Caco-2 (cell line): ENCODE measurements around the gene NDUFB2. TPM values are rescaled to one million over a fixed set of nuclear protein-coding genes. Genes with fewer than 3 reads are reported as not detected.
"Not testable (repeated sequence)": the region's sequence is repeated elsewhere in the genome, so short reads cannot be mapped to it uniquely, and the experiment has no call there.

Experiments used
- BruUV-seq: library from RNA; stranded (reverse); fragments of 400-500 nt; replicated peaks from 2 replicates; lab custom pipeline; 2021; lab: Mats Ljungman, UMichigan
- CTCF ChIA-PET: fragments of 300-600 bp; sonication (Branson Sonifier 250); formaldehyde crosslinking; loops from one replicate; lab custom pipeline; 2022; ENCODE audit warnings: antibody characterized with exemption; lab: Charles Lee
- POLR2A ChIA-PET: fragments of 300-600 bp; sonication (Branson Sonifier 250); formaldehyde crosslinking; loops from one replicate; lab custom pipeline; 2022; ENCODE audit warnings: antibody characterized with exemption; lab: Charles Lee
- DNase-seq, 2 experiments: peaks; one replicate each; pipeline versions ENCODE4 v3.0.0 to v3.0.0-alpha.2; 2020 to 2022
- H3K27me3 ChIP-seq: replicated peaks from 2 replicates; pipeline ENCODE4 v1.6.0; 2011; ENCODE audit warnings: low read length; ENCODE audit not compliant: control insufficient read depth, insufficient read depth
- H3K36me3 ChIP-seq: 2 replicates; pipeline ENCODE4 v1.5.1; 2011; ENCODE audit warnings: low read length; ENCODE audit not compliant: control insufficient read depth, insufficient read depth
- H3K4me1 ChIP-seq: fragments of 250-450 bp; sonication (Bioruptor Pico); 2 replicates; pipeline ENCODE4 v1.5.1; 2020; ENCODE audit warnings: mild to moderate bottlenecking
- H3K4me3 ChIP-seq: 2 replicates; pipeline ENCODE4 v1.5.1; 2011; ENCODE audit warnings: low read depth, mild to moderate bottlenecking, control low read depth, low read length
- H3K9me3 ChIP-seq: fragments of 250-450 bp; sonication (Bioruptor Pico); 2 replicates; pipeline ENCODE4 v1.5.1; 2020; ENCODE audit warnings: mild to moderate bottlenecking, moderate library complexity
- H3K27ac Mint-ChIP-seq: one replicate; pipeline ENCODE4 v1.8.0; 2022; ENCODE audit warnings: mixed read lengths; ENCODE audit not compliant: unreplicated experiment
- H3K27me3 Mint-ChIP-seq: one replicate; pipeline ENCODE4 v1.8.0; 2022; ENCODE audit warnings: mixed read lengths; ENCODE audit not compliant: insufficient read depth, unreplicated experiment
- H3K36me3 Mint-ChIP-seq: one replicate; pipeline ENCODE4 v1.8.0; 2022; ENCODE audit warnings: mild to moderate bottlenecking, mixed read lengths; ENCODE audit not compliant: insufficient read depth, unreplicated experiment
- H3K4me1 Mint-ChIP-seq: one replicate; pipeline ENCODE4 v1.8.0; 2022; ENCODE audit warnings: low read depth, mixed read lengths; ENCODE audit not compliant: unreplicated experiment
- H3K4me3 Mint-ChIP-seq: one replicate; pipeline ENCODE4 v1.8.0; 2022; ENCODE audit warnings: mild to moderate bottlenecking, moderate library complexity, mixed read lengths; ENCODE audit not compliant: unreplicated experiment
- H3K9me3 Mint-ChIP-seq: one replicate; pipeline ENCODE4 v1.8.0; 2022; ENCODE audit warnings: mixed read lengths; ENCODE audit not compliant: unreplicated experiment
- CTCF ChIP-seq, 2 experiments: fragments of 200-600 bp in 1 of 2; IDR thresholded peaks; 1 replicate in 1 of 2; 2 replicates in 1 of 2; pipeline versions ENCODE4 v1.5.1 to v1.8.0; 2011 to 2022; ENCODE audit warnings: antibody characterized with exemption in 1 of 2, control low read depth in 1 of 2, inconsistent platforms in 1 of 2, low read depth in 1 of 2, low read length in 1 of 2, mild to moderate bottlenecking in 1 of 2, moderate library complexity in 1 of 2; ENCODE audit not compliant: insufficient read depth in 1 of 2, severe bottlenecking in 1 of 2, unreplicated experiment in 1 of 2
- intact Hi-C: fragments of 100-400 bp; cut with micrococcal nuclease; formaldehyde crosslinking; loops from one replicate; pipeline ENCODE4 v1.10.0; 2022; ENCODE audit not compliant: unreplicated experiment
- total RNA-seq: library from RNA; stranded (reverse); gene quantifications from 2 replicates; pipeline ENCODE4 v1.2.3, GENCODE V29; 2022

NDUFB2 gene
- total RNA-seq, 1 experiment from 2014 or later: 166 TPM

- CTCF ChIA-PET: no interaction called here
- Mint-ChIP-seq H3K9me3 (peaks cover 7% of the 10 kb centered on the region), H3K27ac (no peak overlapping the region), H3K27me3 (no peaks in the 10 kb centered on the region), H3K4me3 (no peak overlapping the region), H3K36me3 (peaks cover 30% of the 10 kb centered on the region), H3K4me1 (no peaks in the 10 kb centered on the region)
- BruUV-seq: no TSS peak
- POLR2A ChIA-PET: no interaction called here
- no peak for TF ChIP-seq CTCF (IDR thresholded peaks at IDR 0.05; ENCODE audit: insufficient read depth in 1 of 2, low read depth in 1 of 2, low read length in 1 of 2, severe bottlenecking in 1 of 2, unreplicated experiment in 1 of 2)
- Histone ChIP-seq H3K36me3 (no peaks in the 10 kb centered on the region), H3K27me3 (no peaks in the 10 kb centered on the region), H3K9me3 (no peaks in the 10 kb centered on the region), H3K4me3 (no peak overlapping the region), H3K4me1 (no peaks in the 10 kb centered on the region)
- intact Hi-C loops: no loop called here
- DNase-seq: no peak
Measured at GRCh38 chr7:140707132-140707531, 10.6 kb downstream of the NDUFB2 start.

GRCh38 chr7:140708764-140709163, 12.3 kb downstream of the NDUFB2 start:
- not testable (repeated sequence) for H3K4me1 Mint-ChIP-seq

GRCh38 chr7:140712392-140712791, 15.9 kb downstream of the NDUFB2 start:
- H3K27me3 Mint-ChIP-seq, POLR2A ChIA-PET, CTCF ChIA-PET, intact Hi-C loops, BruUV-seq, H3K4me1 ChIP-seq, H3K9me3 ChIP-seq, H3K4me3 ChIP-seq, DNase-seq, H3K27me3 ChIP-seq, H3K4me3 Mint-ChIP-seq, H3K36me3 ChIP-seq, H3K4me1 Mint-ChIP-seq, H3K9me3 Mint-ChIP-seq, H3K27ac Mint-ChIP-seq: not testable (repeated sequence)
- H3K36me3 Mint-ChIP-seq: peaks cover 15% of the 10 kb centered on the region

More at GRCh38 chr7:140708764-140709163, 12.3 kb downstream of the NDUFB2 start:
- CTCF ChIA-PET, BruUV-seq, H3K4me1 ChIP-seq, H3K4me3 ChIP-seq, H3K36me3 ChIP-seq, H3K27me3 Mint-ChIP-seq, H3K4me3 Mint-ChIP-seq, H3K27ac Mint-ChIP-seq, H3K9me3 ChIP-seq, DNase-seq, H3K9me3 Mint-ChIP-seq, H3K27me3 ChIP-seq, POLR2A ChIA-PET, intact Hi-C loops: not testable (repeated sequence)
- H3K36me3 Mint-ChIP-seq: peaks cover 23% of the 10 kb centered on the region

GRCh38 chr7:140714331-140715040, 18.0 kb downstream of the NDUFB2 start:
- CTCF ChIA-PET: interaction anchor here (0.6 kb wide), 1 partner anchor 14 kb away, joined by 3 read pairs; no protein-coding TSS in a partner anchor
- peaks cover 15% of the 10 kb centered on the region for H3K36me3 Mint-ChIP-seq
- H3K4me3 ChIP-seq: no peak overlapping the region
- no peaks in the 10 kb centered on the region for H3K9me3 ChIP-seq
- no peak overlapping the region for H3K4me3 Mint-ChIP-seq
- H3K4me1 Mint-ChIP-seq: no peaks in the 10 kb centered on the region
- no peak for TF ChIP-seq CTCF (IDR thresholded peaks at IDR 0.05; ENCODE audit: insufficient read depth in 1 of 2, low read depth in 1 of 2, low read length in 1 of 2, severe bottlenecking in 1 of 2, unreplicated experiment in 1 of 2)
- no TSS peak for BruUV-seq
- H3K36me3 ChIP-seq: no peaks in the 10 kb centered on the region
- H3K9me3 Mint-ChIP-seq: peaks cover 7% of the 10 kb centered on the region
- no peak overlapping the region for H3K27ac Mint-ChIP-seq
- no peaks in the 10 kb centered on the region for H3K27me3 ChIP-seq
- no peaks in the 10 kb centered on the region for H3K27me3 Mint-ChIP-seq
- DNase-seq: no peak
- intact Hi-C loops: no loop called here
- no peaks in the 10 kb centered on the region for H3K4me1 ChIP-seq
- POLR2A ChIA-PET: no interaction called here
